K562 (cell line): Measurements from ENCODE around the gene DBNDD1. TPM values are rescaled to one million over a fixed set of nuclear protein-coding genes. Genes with fewer than 3 reads are reported as not detected.

Experiments used
- ATAC-seq: fragments of 200-7000 bp; cut with Tn5 transposase; 3 replicates; pipeline ENCODE4 v1.9.1; 2020; ENCODE audit warnings: moderate library complexity
- BruUV-seq: library from RNA; stranded (reverse); fragments of 400-500 nt; replicated peaks from 2 replicates; lab custom pipeline; 2021; lab: Mats Ljungman, UMichigan
- CTCF ChIA-PET: fragments of 300-600 bp; formaldehyde crosslinking; extraction: SDS; loops from one replicate; lab custom pipeline; 2021; ENCODE audit warnings: low intra/inter-chr PET ratio; lab: Yijun Ruan, JAX
- POLR2A ChIA-PET: fragments of 300-600, 350-650 bp; sonication (Branson Sonifier 250); formaldehyde crosslinking; extraction: SDS; loops from one replicate; lab custom pipeline; 2021; ENCODE audit warnings: antibody characterized with exemption, inconsistent platforms; lab: Yijun Ruan, JAX
- DNase-seq, 4 experiments: peaks; one replicate each; pipeline versions ENCODE4 v3.0.0 to v3.0.0-alpha.2; 2011 to 2018; ENCODE audit warnings: low spot score in 3 of 4, mixed read lengths in 3 of 4; ENCODE audit errors: extremely low read depth in 1 of 4
- FAIRE-seq: peaks from 2 replicates; lab custom pipeline; 2011; peaks lifted over from hg19 to GRCh38; lab: Jason Lieb, UNC
- H2AFZ ChIP-seq: 2 replicates; pipeline ENCODE4 v1.6.0; 2011; ENCODE audit warnings: low read depth, low read length, control low read depth, inconsistent platforms
- H3K27ac ChIP-seq: fragments of 200-600 bp; 3 replicates; pipeline ENCODE4 v1.8.0; 2011; ENCODE audit warnings: low read depth, mild to moderate bottlenecking, control low read depth, inconsistent platforms, low read length, moderate library complexity, mixed read lengths; ENCODE audit errors: extremely low read depth
- H3K27me3 ChIP-seq, 2 experiments: fragments of 300-600 bp in 1 of 2; 2 replicates in 1 of 2; 3 replicates in 1 of 2; pipeline versions ENCODE4 v1.6.0 to v1.8.0; 2011; ENCODE audit warnings: inconsistent platforms in 2 of 2, low read length in 2 of 2, mild to moderate bottlenecking in 1 of 2, mixed read lengths in 1 of 2, moderate library complexity in 1 of 2; ENCODE audit not compliant: control insufficient read depth in 2 of 2, insufficient read depth in 2 of 2
- H3K36me3 ChIP-seq: fragments of 300-600 bp; 3 replicates; pipeline ENCODE4 v1.8.0; 2011; ENCODE audit warnings: mild to moderate bottlenecking, low read length, inconsistent platforms; ENCODE audit not compliant: control insufficient read depth, insufficient read depth
- H3K4me1 ChIP-seq, 2 experiments: fragments of 200-600 bp in 1 of 2; replicated peaks in 1 of 2; 2 replicates in 1 of 2; 3 replicates in 1 of 2; pipeline versions ENCODE4 v1.5.1 to v1.8.0; 2011; ENCODE audit warnings: inconsistent platforms in 2 of 2, low read length in 2 of 2, mild to moderate bottlenecking in 1 of 2, mixed read lengths in 1 of 2, moderate library complexity in 1 of 2; ENCODE audit not compliant: control insufficient read depth in 2 of 2, insufficient read depth in 2 of 2
- H3K4me2 ChIP-seq: 2 replicates; pipeline ENCODE4 v1.6.1; 2011; ENCODE audit warnings: low read length, control low read depth, inconsistent platforms, mixed read lengths; ENCODE audit not compliant: insufficient read depth
- H3K4me3 ChIP-seq: fragments of 200-600 bp; sonication (generic), shearing (Covaris generic); 2 replicates; pipeline ENCODE4 v1.5.1; 2016; ENCODE audit warnings: control low read depth, inconsistent platforms
- H3K79me2 ChIP-seq: fragments of 200-600 bp; 3 replicates; pipeline ENCODE4 v1.8.0; 2011; ENCODE audit warnings: low read length, inconsistent platforms; ENCODE audit not compliant: control insufficient read depth, insufficient read depth
- H3K9ac ChIP-seq, 2 experiments: 2 replicates each; pipeline versions ENCODE4 v1.6.0 to v1.6.1; 2011; ENCODE audit warnings: low read depth in 2 of 2, low read length in 2 of 2, control low read depth in 1 of 2, inconsistent platforms in 1 of 2, mild to moderate bottlenecking in 1 of 2, mixed read lengths in 1 of 2; ENCODE audit not compliant: insufficient read depth in 1 of 2
- H3K9me1 ChIP-seq: one replicate; pipeline ENCODE4 v1.6.0; 2011; ENCODE audit warnings: inconsistent platforms, mild to moderate bottlenecking, low read length, moderate library complexity; ENCODE audit not compliant: control insufficient read depth, insufficient read depth
- H3K9me3 ChIP-seq: replicated peaks from 2 replicates; pipeline ENCODE4 v1.5.1; 2011; ENCODE audit warnings: low read depth, low read length, inconsistent platforms; ENCODE audit not compliant: control insufficient read depth, insufficient read depth
- H4K20me1 ChIP-seq: replicated peaks from 2 replicates; pipeline ENCODE4 v1.6.1; 2011; ENCODE audit warnings: low read length, inconsistent platforms, mixed read lengths; ENCODE audit not compliant: control insufficient read depth, insufficient read depth
- CREB1 ChIP-seq, 2 experiments: sonication (generic) in 1 of 2; formaldehyde crosslinking in 1 of 2; IDR thresholded peaks; 2 replicates each; pipeline versions ENCODE4 v1.6.1 to v1.8.0; 2012 to 2022; ENCODE audit warnings: inconsistent platforms in 1 of 2, mild to moderate bottlenecking in 1 of 2, missing genetic modification reagents in 1 of 2, moderate library complexity in 1 of 2
- DEAF1 ChIP-seq: fragments of 450-650 bp; formaldehyde crosslinking; IDR thresholded peaks from 2 replicates; pipeline ENCODE4 v1.4.0; 2020; ENCODE audit warnings: mild to moderate bottlenecking, moderate library complexity
- MLLT1 ChIP-seq, 2 experiments: fragments of 450-650 bp; IDR thresholded peaks; 2 replicates each; pipeline ENCODE4 v1.6.1; 2016
- NFIX ChIP-seq: fragments of 250-450 bp; sonication (Bioruptor Pico); IDR thresholded peaks from 2 replicates; pipeline ENCODE4 v1.4.0; 2020; ENCODE audit warnings: low read depth, mild to moderate bottlenecking, moderate library complexity
- NRF1 ChIP-seq, 2 experiments: fragments of 450-650 bp; IDR thresholded peaks in 1 of 2; conservative IDR thresholded peaks in 1 of 2; 2 replicates each; pipeline ENCODE4 v1.6.1; 2014; ENCODE audit warnings: mild to moderate bottlenecking in 2 of 2
- SMARCB1 ChIP-seq: IDR thresholded peaks from 2 replicates; pipeline ENCODE4 v1.6.1; 2011; ENCODE audit warnings: improper control_type of control experiment, low read depth; ENCODE audit not compliant: insufficient read length
- SRSF9 ChIP-seq: fragments of 200-400 bp; formaldehyde crosslinking; IDR thresholded peaks from 2 replicates; pipeline ENCODE4 v1.6.1; 2017; ENCODE audit warnings: low read depth, low read length, borderline replicate concordance
- TCF7 ChIP-seq: sonication (generic); IDR thresholded peaks from 2 replicates; pipeline ENCODE4 v1.6.1; 2016; ENCODE audit warnings: antibody characterized with exemption, borderline replicate concordance
- TSC22D4 ChIP-seq: fragments of 450-650 bp; IDR thresholded peaks from 2 replicates; pipeline ENCODE4 v1.6.1; 2016; ENCODE audit warnings: missing genetic modification characterization, missing biosample characterization, control low read depth
- ZBTB34 ChIP-seq: fragments of 250-450 bp; sonication (Bioruptor Pico); IDR thresholded peaks from 2 replicates; pipeline ENCODE4 v1.8.0; 2021; ENCODE audit warnings: mild to moderate bottlenecking, moderate library complexity
- ZNF184 ChIP-seq: sonication (generic); formaldehyde crosslinking; IDR thresholded peaks from 2 replicates; pipeline ENCODE4 v1.5.0; 2020; ENCODE audit warnings: missing genetic modification reagents
- WGBS: fragments of 100-300 bp; shearing (Covaris generic); methylation state at CpG from one replicate; pipeline ENCODE4 v1.1.6; 2016; ENCODE audit warnings: low coverage, mixed read lengths; ENCODE audit not compliant: insufficient coverage; ENCODE audit errors: missing lambda C conversion rate; 5-methylcytosine and 5-hydroxymethylcytosine counted together
- in situ Hi-C: fragments of 300-500 bp; cut with MboI; formaldehyde crosslinking; loops from 4 replicates; pipeline ENCODE4 v1.15.0; 2018; ENCODE audit warnings: inconsistent platforms, mixed read lengths
- intact Hi-C: fragments of 100-400 bp; cut with micrococcal nuclease; formaldehyde crosslinking; loops from 2 replicates; pipeline ENCODE4 v1.14.2; 2022
- polyA plus RNA-seq, 8 experiments: library from polyadenylated mRNA; depleted of rRNA in 4 of 8; stranded (reverse) in 5 of 8; unstranded in 3 of 8; fragments of >200 nt; fragmentation: Nextera tagmentation in 2 of 8; fragmentation: Illumina TruSeq in 1 of 8; extraction: Ambion mirVana in 2 of 8; extraction: Trizol in 1 of 8; gene quantifications; 2 replicates each; pipeline versions ENCODE4 v1.2.1 to v1.2.3, GENCODE V29; 2011 to 2014; ENCODE audit warnings: inconsistent platforms in 1 of 8, missing spikeins in 1 of 8
- total RNA-seq, 7 experiments: library from RNA; depleted of rRNA in 6 of 7; stranded (reverse); fragments of >200 nt in 6 of 7; fragmentation: Illumina TruSeq in 2 of 7; extraction: Trizol in 2 of 7; gene quantifications; 2 replicates each; pipeline versions ENCODE4 v1.2.1 to v1.2.3, GENCODE V29; 2011 to 2021; ENCODE audit warnings: low replicate concordance in 1 of 7
- TF ChIP-seq, protein P1 (sequence below): IDR thresholded peaks from 2 replicates; pipeline ENCODE4 v1.6.1; 2011; ENCODE audit warnings: borderline replicate concordance, low read depth, mild to moderate bottlenecking, moderate library complexity, low read length; ENCODE audit not compliant: insufficient read depth, poor library complexity, severe bottlenecking

The DBNDD1 gene
- total and polyA plus RNA-seq, 9 of the 15 experiments (the other 6 are each of a cell fraction or from before 2014, with no cell fraction given), result 0.55 to 13.0 (median 5.8) TPM

GRCh38 chr16:89964201-89964600, 55.1 kb downstream of the DBNDD1 start:
- ChIA-PET CTCF (no interaction called here), POLR2A (interaction anchor here (0.9 to 2.5 kb wide), 4 partner anchors 9 to 10 kb away, joined by 3 to 11 read pairs (median 3); no protein-coding TSS in a partner anchor)

More at GRCh38 chr16:89964201-89964600, 55.1 kb downstream of the DBNDD1 start:
- in situ Hi-C loops, result no loop called here
- ATAC-seq (no peak), FAIRE-seq (no peak), DNase-seq (no peak)
- 90% methylated on average over 19 of the region's 25 CpGs for WGBS
- Histone ChIP-seq H3K27ac (no peak overlapping the region), H2AFZ (no peak overlapping the region), H3K9me1 (no peaks in the 10 kb centered on the region), H3K4me3 (no peak overlapping the region), H3K9me3 (no peaks in the 10 kb centered on the region), H3K36me3 (peaks cover 41% of the 10 kb centered on the region), H3K9ac (no peak overlapping the region), H4K20me1 (0 out of 2 replicates have a peak, but pooled peaks cover 4% of the 10 kb centered on the region), H3K4me1 (peaks cover 0 to 25% of the 10 kb centered on the region in 2 experiments; a peak in 2 of 5 replicates), H3K4me2 (no peak overlapping the region), H3K79me2 (peaks cover under 1% of the 10 kb centered on the region; the same call in 1 of the 3 replicates), H3K27me3 (no peaks in the 10 kb centered on the region)
- no TSS peak for BruUV-seq
- TF ChIP-seq TSC22D4 (tag) (no peak), SMARCB1 (no peak), MLLT1 (IDR thresholded peaks at IDR 0.05) (no peak), ZNF184 (CRISPR knock-in tag) (no peak), DEAF1 (no peak), ZBTB34 (CRISPR knock-in tag) (no peak), SRSF9 (no peak), NFIX (CRISPR knock-in tag) (no peak), CREB1 (IDR thresholded peaks at IDR 0.05) (no peak), CREB1 (CRISPR knock-in tag; IDR thresholded peaks at IDR 0.05) (no peak), TCF7 (no peak), NRF1 (conservative IDR thresholded peaks at IDR 0.05 in 1 of 2, IDR thresholded peaks at IDR 0.05 in 1 of 2) (no peak)
- TF ChIP-seq, protein P1, sequence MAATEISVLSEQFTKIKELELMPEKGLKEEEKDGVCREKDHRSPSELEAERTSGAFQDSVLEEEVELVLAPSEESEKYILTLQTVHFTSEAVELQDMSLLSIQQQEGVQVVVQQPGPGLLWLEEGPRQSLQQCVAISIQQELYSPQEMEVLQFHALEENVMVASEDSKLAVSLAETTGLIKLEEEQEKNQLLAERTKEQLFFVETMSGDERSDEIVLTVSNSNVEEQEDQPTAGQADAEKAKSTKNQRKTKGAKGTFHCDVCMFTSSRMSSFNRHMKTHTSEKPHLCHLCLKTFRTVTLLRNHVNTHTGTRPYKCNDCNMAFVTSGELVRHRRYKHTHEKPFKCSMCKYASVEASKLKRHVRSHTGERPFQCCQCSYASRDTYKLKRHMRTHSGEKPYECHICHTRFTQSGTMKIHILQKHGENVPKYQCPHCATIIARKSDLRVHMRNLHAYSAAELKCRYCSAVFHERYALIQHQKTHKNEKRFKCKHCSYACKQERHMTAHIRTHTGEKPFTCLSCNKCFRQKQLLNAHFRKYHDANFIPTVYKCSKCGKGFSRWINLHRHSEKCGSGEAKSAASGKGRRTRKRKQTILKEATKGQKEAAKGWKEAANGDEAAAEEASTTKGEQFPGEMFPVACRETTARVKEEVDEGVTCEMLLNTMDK, result no peak
- intact Hi-C loops, result no loop called here
